Activated CD4-positive, alpha-beta T cell treated with anti-CD3 and anti-CD28 coated beads, Interleukin-2, amount 10 ng/mL, durations not matched to agents 7 days and 5 days (primary cell): Measurements from ENCODE around the gene KIF14. TPM values are rescaled to one million over a fixed set of nuclear protein-coding genes. Genes with fewer than 3 reads are reported as not detected.
"Not testable (repeated sequence)": the region's sequence is repeated elsewhere in the genome, so short reads cannot be mapped to it uniquely, and the experiment has no call there.

Experiments
- CTCF ChIA-PET: fragments of 350-600 bp; sonication (Branson Sonifier 250); formaldehyde crosslinking; loops from one replicate; lab custom pipeline; 2021; ENCODE audit warnings: antibody characterized with exemption; lab: Charles Lee
- POLR2A ChIA-PET: fragments of 350-600 bp; sonication (Branson Sonifier 250); formaldehyde crosslinking; loops from one replicate; lab custom pipeline; 2021; ENCODE audit warnings: antibody characterized with exemption; lab: Charles Lee
- DNase-seq: peaks from one replicate; pipeline ENCODE4 v3.0.0-alpha.2; 2020
- H3K27ac Mint-ChIP-seq: one replicate; pipeline ENCODE4 v1.8.0; 2021; ENCODE audit warnings: mild to moderate bottlenecking, moderate library complexity, mixed read lengths
- H3K27me3 Mint-ChIP-seq: one replicate; pipeline ENCODE4 v1.8.0; 2021; ENCODE audit warnings: mixed read lengths
- H3K36me3 Mint-ChIP-seq: one replicate; pipeline ENCODE4 v1.8.0; 2021; ENCODE audit warnings: low read depth, mixed read lengths
- H3K4me1 Mint-ChIP-seq: one replicate; pipeline ENCODE4 v1.8.0; 2021; ENCODE audit warnings: mixed read lengths
- H3K4me3 Mint-ChIP-seq: one replicate; pipeline ENCODE4 v1.8.0; 2021; ENCODE audit warnings: mild to moderate bottlenecking, moderate library complexity, mixed read lengths
- H3K9me3 Mint-ChIP-seq: one replicate; pipeline ENCODE4 v1.8.0; 2021; ENCODE audit warnings: mixed read lengths
- total RNA-seq, 2 experiments: library from RNA; stranded (reverse); gene quantifications; one replicate each; pipeline ENCODE4 v1.2.3, GENCODE V29; 2021

KIF14 gene
- total RNA-seq, 2 experiments from 2014 or later: 31.6 to 34.6 TPM

GRCh38 chr1:200564319-200564718 is 56.2 kb downstream of the KIF14 start:
- H3K9me3 Mint-ChIP-seq: no peaks in the 10 kb centered on the region
- CTCF ChIA-PET: interaction anchor here (1.2 kb wide), 1 partner anchor 58 kb away, joined by 5 read pairs; no protein-coding TSS in a partner anchor
- peaks cover 15% of the 10 kb centered on the region for H3K4me1 Mint-ChIP-seq
- no peak overlapping the region for H3K27ac Mint-ChIP-seq
- H3K4me3 Mint-ChIP-seq: no peak overlapping the region
- POLR2A ChIA-PET: no interaction called here
- DNase-seq: no peak
- H3K36me3 Mint-ChIP-seq: peaks cover 28% of the 10 kb centered on the region
- no peaks in the 10 kb centered on the region for H3K27me3 Mint-ChIP-seq

GRCh38 chr1:200561856-200562214 is 58.7 kb downstream of the KIF14 start:
- ChIA-PET POLR2A (no interaction called here), CTCF (interaction anchor here (0.9 to 1.0 kb wide), 2 partner anchors 43 to 380 kb away, joined by 3 read pairs; no protein-coding TSS in a partner anchor)
- no peaks in the 10 kb centered on the region for H3K9me3 Mint-ChIP-seq
- peaks cover 29% of the 10 kb centered on the region for H3K36me3 Mint-ChIP-seq
- no peaks in the 10 kb centered on the region for H3K27me3 Mint-ChIP-seq
- H3K4me1 Mint-ChIP-seq: peaks cover 15% of the 10 kb centered on the region
- DNase-seq: no peak
- no peak overlapping the region for H3K27ac Mint-ChIP-seq
- H3K4me3 Mint-ChIP-seq: no peak overlapping the region

- Mint-ChIP-seq H3K4me3 (no peak overlapping the region), H3K27me3 (no peaks in the 10 kb centered on the region), H3K9me3 (no peaks in the 10 kb centered on the region), H3K36me3 (peaks cover 15% of the 10 kb centered on the region), H3K4me1 (peaks cover 15% of the 10 kb centered on the region), H3K27ac (no peak overlapping the region)
- DNase-seq: peak; percentile 25
- CTCF ChIA-PET: interaction anchor here (0.6 kb wide), 1 partner anchor 874 kb away, joined by 3 read pairs; no protein-coding TSS in a partner anchor
- POLR2A ChIA-PET: no interaction called here
Measured at GRCh38 chr1:200558866-200559459, 61.6 kb downstream of the KIF14 start.

- H3K27ac Mint-ChIP-seq: no peak overlapping the region
- ChIA-PET CTCF (no interaction called here), POLR2A (no interaction called here)
- H3K9me3 Mint-ChIP-seq: no peaks in the 10 kb centered on the region
- H3K4me1 Mint-ChIP-seq: no peaks in the 10 kb centered on the region
- peaks cover 23% of the 10 kb centered on the region for H3K36me3 Mint-ChIP-seq
- no peak overlapping the region for H3K4me3 Mint-ChIP-seq
- no peak for DNase-seq
- H3K27me3 Mint-ChIP-seq: no peaks in the 10 kb centered on the region
Measured at GRCh38 chr1:200556002-200556401, 64.5 kb downstream of the KIF14 start.

GRCh38 chr1:200552737-200553136 is 67.8 kb downstream of the KIF14 start:
- H3K27me3 Mint-ChIP-seq, H3K4me3 Mint-ChIP-seq, H3K4me1 Mint-ChIP-seq, H3K9me3 Mint-ChIP-seq, H3K27ac Mint-ChIP-seq, DNase-seq, POLR2A ChIA-PET: not testable (repeated sequence)
- peaks cover 15% of the 10 kb centered on the region for H3K36me3 Mint-ChIP-seq
- CTCF ChIA-PET: interaction anchor here (0.6 kb wide), 1 partner anchor 215 kb away, joined by 3 read pairs; no protein-coding TSS in a partner anchor

- no peaks in the 10 kb centered on the region for H3K9me3 Mint-ChIP-seq
- H3K36me3 Mint-ChIP-seq: peaks cover 10% of the 10 kb centered on the region
- peaks cover 14% of the 10 kb centered on the region for H3K4me1 Mint-ChIP-seq
- H3K27ac Mint-ChIP-seq: no peak overlapping the region
- H3K4me3 Mint-ChIP-seq: no peak overlapping the region
- no peak for DNase-seq
- CTCF ChIA-PET: interaction anchor here (1.4 kb wide), 1 partner anchor 11 kb away, joined by 3 read pairs; no protein-coding TSS in a partner anchor
- POLR2A ChIA-PET: no interaction called here
- peaks cover 3% of the 10 kb centered on the region for H3K27me3 Mint-ChIP-seq
Measured at GRCh38 chr1:200550367-200550766, 70.2 kb downstream of the KIF14 start.

GRCh38 chr1:200547386-200547785 is 73.2 kb downstream of the KIF14 start:
- no peak overlapping the region for H3K27ac Mint-ChIP-seq
- H3K4me1 Mint-ChIP-seq: peaks cover 14% of the 10 kb centered on the region
- no peak for DNase-seq
- CTCF ChIA-PET: no interaction called here
- H3K4me3 Mint-ChIP-seq: no peak overlapping the region
- POLR2A ChIA-PET: no interaction called here
- peaks cover 3% of the 10 kb centered on the region for H3K27me3 Mint-ChIP-seq
- no peaks in the 10 kb centered on the region for H3K36me3 Mint-ChIP-seq
- no peaks in the 10 kb centered on the region for H3K9me3 Mint-ChIP-seq

- H3K4me3 Mint-ChIP-seq: no peak overlapping the region
- no peaks in the 10 kb centered on the region for H3K9me3 Mint-ChIP-seq
- H3K27me3 Mint-ChIP-seq: peaks cover 3% of the 10 kb centered on the region
- peaks cover 14% of the 10 kb centered on the region for H3K4me1 Mint-ChIP-seq
- ChIA-PET CTCF (interaction anchor here (1.0 kb wide), 1 partner anchor 11 kb away, joined by 3 read pairs; no protein-coding TSS in a partner anchor), POLR2A (no interaction called here)
- H3K27ac Mint-ChIP-seq: no peak overlapping the region
- H3K36me3 Mint-ChIP-seq: no peaks in the 10 kb centered on the region
- DNase-seq: no peak
Measured at GRCh38 chr1:200546577-200546976, 74.0 kb downstream of the KIF14 start.

GRCh38 chr1:200542162-200542561 is 78.4 kb downstream of the KIF14 start:
- Mint-ChIP-seq H3K27me3 (peaks cover 3% of the 10 kb centered on the region), H3K4me3 (no peak overlapping the region), H3K4me1 (peaks cover 7% of the 10 kb centered on the region), H3K27ac (no peak overlapping the region), H3K9me3 (no peaks in the 10 kb centered on the region), H3K36me3 (no peaks in the 10 kb centered on the region)
- CTCF ChIA-PET: interaction anchor here (0.8 kb wide), 1 partner anchor 15 kb away, joined by 3 read pairs; no protein-coding TSS in a partner anchor
- POLR2A ChIA-PET: no interaction called here
- no peak for DNase-seq

- ChIA-PET CTCF (no interaction called here), POLR2A (no interaction called here)
- Mint-ChIP-seq H3K4me1 (no peaks in the 10 kb centered on the region), H3K27ac (no peak overlapping the region), H3K9me3 (no peaks in the 10 kb centered on the region), H3K36me3 (no peaks in the 10 kb centered on the region), H3K4me3 (no peak overlapping the region), H3K27me3 (no peaks in the 10 kb centered on the region)
- no peak for DNase-seq
Measured at GRCh38 chr1:200540281-200540680, 80.3 kb downstream of the KIF14 start.

GRCh38 chr1:200538179-200538578 is 82.4 kb downstream of the KIF14 start:
- CTCF ChIA-PET: interaction anchor here (0.5 to 1.1 kb wide), 2 partner anchors 11 to 22 kb away, joined by 3 to 4 read pairs; no protein-coding TSS in a partner anchor
- no peaks in the 10 kb centered on the region for H3K9me3 Mint-ChIP-seq
- H3K4me3 Mint-ChIP-seq: no peak overlapping the region
- no peaks in the 10 kb centered on the region for H3K4me1 Mint-ChIP-seq
- H3K36me3 Mint-ChIP-seq: no peaks in the 10 kb centered on the region
- H3K27me3 Mint-ChIP-seq: no peaks in the 10 kb centered on the region
- no peak overlapping the region for H3K27ac Mint-ChIP-seq
- DNase-seq: no peak
- POLR2A ChIA-PET: no interaction called here

- Mint-ChIP-seq H3K27ac (no peak overlapping the region), H3K36me3 (no peaks in the 10 kb centered on the region), H3K9me3 (no peaks in the 10 kb centered on the region), H3K4me3 (no peak overlapping the region), H3K4me1 (peaks cover 14% of the 10 kb centered on the region), H3K27me3 (no peaks in the 10 kb centered on the region)
- peak; percentile 33 for DNase-seq
- ChIA-PET POLR2A (no interaction called here), CTCF (interaction anchor here (0.6 to 1.2 kb wide), 3 partner anchors 11 to 199 kb away, joined by 3 to 5 read pairs (median 3); no protein-coding TSS in a partner anchor)
Measured at GRCh38 chr1:200535605-200536004, 84.9 kb downstream of the KIF14 start.

GRCh38 chr1:200530623-200531261 is 89.8 kb downstream of the KIF14 start:
- H3K36me3 Mint-ChIP-seq: no peaks in the 10 kb centered on the region
- H3K27me3 Mint-ChIP-seq: no peaks in the 10 kb centered on the region
- peak overlapping the region; percentile 93 for H3K27ac Mint-ChIP-seq
- POLR2A ChIA-PET: no interaction called here
- peak overlapping the region; percentile 61 for H3K4me3 Mint-ChIP-seq
- DNase-seq: peak; percentile 82
- H3K4me1 Mint-ChIP-seq: peaks cover 25% of the 10 kb centered on the region
- H3K9me3 Mint-ChIP-seq: no peaks in the 10 kb centered on the region
- CTCF ChIA-PET: no interaction called here
